Measurements from ENCODE around the gene CYP4V2.

The CYP4V2 gene

DNA sequence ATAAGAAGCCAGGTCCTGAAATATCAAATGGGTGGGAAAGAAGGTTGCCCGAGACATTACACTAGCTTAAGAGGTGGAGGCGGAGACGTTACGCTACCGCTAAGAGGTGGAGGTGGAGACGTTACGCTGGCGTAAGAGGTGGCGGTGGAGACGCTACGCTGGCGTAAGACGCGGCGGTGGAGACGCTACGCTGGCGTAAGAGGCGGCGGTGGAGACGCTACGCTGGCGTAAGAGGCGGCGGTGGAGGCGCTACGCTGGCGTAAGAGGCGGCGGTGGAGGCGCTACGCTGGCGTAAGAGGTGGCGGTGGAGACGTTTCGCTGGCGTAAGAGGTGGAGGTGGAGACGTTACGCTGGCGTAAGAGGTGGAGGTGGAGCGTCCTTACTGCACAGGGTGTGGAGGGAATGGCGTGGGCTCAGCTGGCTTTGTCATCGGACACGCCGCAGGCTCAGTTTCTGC, 12.8 kb downstream of the CYP4V2 start:
- TF ChIP-seq, protein P1, sequence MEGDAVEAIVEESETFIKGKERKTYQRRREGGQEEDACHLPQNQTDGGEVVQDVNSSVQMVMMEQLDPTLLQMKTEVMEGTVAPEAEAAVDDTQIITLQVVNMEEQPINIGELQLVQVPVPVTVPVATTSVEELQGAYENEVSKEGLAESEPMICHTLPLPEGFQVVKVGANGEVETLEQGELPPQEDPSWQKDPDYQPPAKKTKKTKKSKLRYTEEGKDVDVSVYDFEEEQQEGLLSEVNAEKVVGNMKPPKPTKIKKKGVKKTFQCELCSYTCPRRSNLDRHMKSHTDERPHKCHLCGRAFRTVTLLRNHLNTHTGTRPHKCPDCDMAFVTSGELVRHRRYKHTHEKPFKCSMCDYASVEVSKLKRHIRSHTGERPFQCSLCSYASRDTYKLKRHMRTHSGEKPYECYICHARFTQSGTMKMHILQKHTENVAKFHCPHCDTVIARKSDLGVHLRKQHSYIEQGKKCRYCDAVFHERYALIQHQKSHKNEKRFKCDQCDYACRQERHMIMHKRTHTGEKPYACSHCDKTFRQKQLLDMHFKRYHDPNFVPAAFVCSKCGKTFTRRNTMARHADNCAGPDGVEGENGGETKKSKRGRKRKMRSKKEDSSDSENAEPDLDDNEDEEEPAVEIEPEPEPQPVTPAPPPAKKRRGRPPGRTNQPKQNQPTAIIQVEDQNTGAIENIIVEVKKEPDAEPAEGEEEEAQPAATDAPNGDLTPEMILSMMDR (IDR thresholded peaks at IDR 0.05; ENCODE audit: low read depth, low read length, missing control alignments) = no peak
- DNase-seq (ENCODE audit: low read depth) = no peak
- no peak overlapping the region for H3K4me3 ChIP-seq (ENCODE audit: low read depth, low read length)
- in situ Hi-C loops (cut with HindIII; ENCODE audit: low sequenced_read_pairs) = no loop called here

- TF ChIP-seq, protein P1 (IDR thresholded peaks at IDR 0.05; ENCODE audit: low read depth, low read length, missing control alignments) = no peak
- in situ Hi-C loops (cut with HindIII; ENCODE audit: low sequenced_read_pairs) = no loop called here
- no peak for DNase-seq (ENCODE audit: low read depth)
- no peak overlapping the region for H3K4me3 ChIP-seq (ENCODE audit: low read depth, low read length)
These were observed 13.3 kb downstream of the CYP4V2 start for GRCh38 chr4:186204686-186205085.

- no peak for DNase-seq (ENCODE audit: low read depth)
- in situ Hi-C loops (cut with HindIII; ENCODE audit: low sequenced_read_pairs) = no loop called here
These were observed 13.8 kb downstream of the CYP4V2 start for GRCh38 chr4:186205156-186205555.

GRCh38 chr4:186216465-186217024, 25.2 kb downstream of the CYP4V2 start:
- H3K4me3 ChIP-seq (ENCODE audit: low read depth, low read length) = no peak overlapping the region
- TF ChIP-seq, protein P1 (IDR thresholded peaks at IDR 0.05; ENCODE audit: low read depth, low read length, missing control alignments) = no peak
- no peak for DNase-seq (ENCODE audit: low read depth)
- in situ Hi-C loops (cut with HindIII; ENCODE audit: low sequenced_read_pairs) = no loop called here

More at GRCh38 chr4:186205156-186205555, 13.8 kb downstream of the CYP4V2 start:
- TF ChIP-seq, protein P1 (IDR thresholded peaks at IDR 0.05; ENCODE audit: low read depth, low read length, missing control alignments) = no peak
- no peak overlapping the region for H3K4me3 ChIP-seq (ENCODE audit: low read depth, low read length)

DNA sequence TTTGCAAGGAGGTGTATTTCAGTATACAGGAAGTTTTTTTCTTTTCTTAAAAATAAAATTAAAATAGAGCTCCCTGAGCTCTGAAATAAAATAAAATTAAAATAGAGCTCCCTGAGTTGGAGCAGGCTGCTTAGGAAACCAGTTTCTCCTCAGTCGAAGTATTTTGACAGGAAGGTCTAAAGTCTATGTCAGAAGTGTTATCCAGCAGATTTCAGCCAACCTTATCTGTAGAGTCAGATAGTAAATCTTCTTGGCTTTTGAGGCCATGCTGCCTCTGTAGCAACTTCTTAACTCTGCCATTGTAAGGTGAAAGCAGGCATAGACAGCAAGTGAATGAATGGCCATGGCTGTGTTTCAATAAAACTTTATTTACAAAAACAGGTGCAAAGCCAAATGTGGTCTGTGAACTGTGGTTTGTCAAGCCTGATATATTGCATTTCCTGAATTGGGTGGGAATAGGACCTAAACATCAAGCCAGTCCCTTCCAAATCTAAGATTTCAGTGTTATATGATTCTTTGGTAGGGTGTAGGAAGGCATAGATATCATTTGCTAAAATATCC, 26.4 kb downstream of the CYP4V2 start:
- TF ChIP-seq, protein P1 (IDR thresholded peaks at IDR 0.05; ENCODE audit: low read depth, low read length, missing control alignments) = no peak
- in situ Hi-C loops (cut with HindIII; ENCODE audit: low sequenced_read_pairs) = no loop called here
- H3K4me3 ChIP-seq (ENCODE audit: low read depth, low read length) = no peak overlapping the region
- DNase-seq (ENCODE audit: low read depth) = no peak

DNA sequence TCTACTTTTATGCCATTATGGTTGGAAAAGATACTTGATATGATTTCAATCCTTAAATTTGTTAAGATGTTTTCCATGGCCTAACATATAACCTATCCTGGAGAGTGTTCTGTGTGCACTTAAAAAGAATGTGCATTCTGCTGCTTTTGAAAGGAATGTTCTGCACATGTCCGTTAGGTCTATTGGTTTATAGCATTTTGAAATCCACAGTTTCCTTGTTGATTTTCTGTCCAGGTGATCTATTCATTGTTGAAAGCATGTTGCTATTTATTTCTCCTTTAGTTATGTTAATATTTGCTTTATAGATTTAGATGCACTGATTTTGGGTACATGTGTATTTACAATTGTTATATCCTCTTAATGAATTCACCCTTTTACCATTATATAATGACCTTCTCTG, 30.3 kb downstream of the CYP4V2 start:
- TF ChIP-seq, protein P1 (IDR thresholded peaks at IDR 0.05; ENCODE audit: low read depth, low read length, missing control alignments) = no peak
- in situ Hi-C loops (cut with HindIII; ENCODE audit: low sequenced_read_pairs) = no loop called here
- no peak overlapping the region for H3K4me3 ChIP-seq (ENCODE audit: low read depth, low read length)
- no peak for DNase-seq (ENCODE audit: low read depth)
